COLO668 (cell line): Measurements from ENCODE around the gene TCP11.
"Not testable (repeated sequence)": the region's sequence is repeated elsewhere in the genome, so short reads cannot be mapped to it uniquely, and the experiment has no call there.

Experiments
- DNase-seq: peaks from one replicate; lab custom pipeline; 2025; ENCODE audit not compliant: unreplicated experiment; lab: John Stamatoyannopoulos, UW

Gene TCP11

DNA sequence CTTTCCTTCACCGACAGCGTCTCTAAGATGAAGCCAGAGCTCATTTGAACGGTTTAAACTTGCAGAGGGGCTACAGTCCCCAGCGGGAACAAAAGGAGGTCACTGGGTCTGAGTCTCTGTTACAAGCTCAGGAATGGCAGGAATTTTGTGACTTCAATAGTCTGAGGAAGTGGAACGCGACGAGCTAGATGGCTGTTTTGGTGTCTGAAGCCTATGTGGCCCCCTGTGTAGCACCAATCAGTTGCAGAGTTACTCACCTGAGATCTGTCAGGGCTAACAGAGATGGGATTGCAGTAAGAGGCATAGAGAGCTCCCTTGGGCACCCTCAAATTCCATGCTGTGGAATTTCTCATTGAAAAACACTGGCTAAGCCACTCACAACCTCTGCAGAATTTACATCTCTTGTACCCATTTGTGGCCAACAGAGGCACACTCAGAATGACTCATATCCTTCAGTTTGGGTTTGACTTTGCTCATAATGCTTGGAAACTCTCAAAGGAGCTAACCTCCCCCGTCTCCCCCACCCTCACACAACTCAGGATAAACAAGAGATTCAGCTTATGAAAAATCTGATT lies 7.1 kb upstream of the TCP11 start:
- no peak for DNase-seq

DNA sequence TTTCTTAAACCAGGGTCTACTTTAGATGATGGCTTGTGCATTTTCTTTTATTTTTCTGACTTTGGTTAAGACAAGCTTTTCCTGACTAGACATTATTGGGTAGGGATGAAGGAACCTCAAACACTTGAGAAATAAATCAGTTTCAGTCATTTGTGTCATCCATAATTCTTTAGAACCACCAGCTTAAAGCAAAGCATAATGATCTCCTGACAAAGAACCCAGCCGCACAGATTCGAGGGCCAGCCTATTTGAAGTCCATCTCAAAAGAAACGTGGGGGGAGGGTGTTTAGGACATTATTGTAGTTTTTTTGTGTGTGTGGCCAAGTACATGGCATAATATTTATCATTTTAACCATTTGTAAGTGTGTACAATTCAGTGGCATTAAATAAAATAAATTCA lies 6.3 kb upstream of the TCP11 start:
- no peak for DNase-seq

DNA sequence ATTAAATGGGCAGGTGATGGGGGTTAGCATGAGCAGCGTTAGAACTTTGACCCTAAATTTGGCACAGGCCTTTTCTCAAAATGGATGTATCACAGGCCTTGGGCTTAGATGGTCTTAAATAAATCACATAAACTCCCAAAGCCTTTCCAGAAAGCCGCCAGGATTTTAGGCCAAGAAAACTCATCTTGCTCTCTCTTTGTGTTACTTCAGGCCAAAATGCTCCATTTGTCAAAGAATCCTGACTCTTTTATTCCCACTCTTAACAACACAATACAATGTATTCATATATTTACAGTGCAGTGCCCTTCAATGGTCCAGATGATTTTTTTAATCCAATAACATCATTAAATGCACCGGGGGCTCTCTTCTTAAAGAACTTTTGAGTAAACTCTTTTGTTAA lies 5.9 kb upstream of the TCP11 start:
- DNase-seq: no peak

DNA sequence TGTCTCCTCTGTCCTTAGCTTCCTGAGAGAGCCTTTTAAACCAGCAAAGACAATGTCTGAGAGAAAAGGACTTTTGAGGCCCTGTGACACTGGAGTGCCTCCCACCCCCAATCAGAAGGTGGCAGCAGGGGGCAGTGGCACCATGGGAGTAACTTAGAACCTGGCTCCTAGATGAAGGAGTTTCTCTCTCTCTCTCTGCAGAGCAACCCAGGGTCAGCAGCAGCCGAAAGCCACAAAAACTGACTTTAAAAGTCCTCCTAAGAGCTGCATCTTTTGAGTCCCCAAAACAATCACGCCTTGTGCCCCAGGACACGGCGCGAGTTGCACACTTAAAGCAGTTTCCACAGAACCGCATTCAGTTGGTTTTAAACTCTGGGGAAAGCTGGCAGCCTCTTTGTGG lies 5.3 kb upstream of the TCP11 start:
- DNase-seq: peak; percentile 55

DNA sequence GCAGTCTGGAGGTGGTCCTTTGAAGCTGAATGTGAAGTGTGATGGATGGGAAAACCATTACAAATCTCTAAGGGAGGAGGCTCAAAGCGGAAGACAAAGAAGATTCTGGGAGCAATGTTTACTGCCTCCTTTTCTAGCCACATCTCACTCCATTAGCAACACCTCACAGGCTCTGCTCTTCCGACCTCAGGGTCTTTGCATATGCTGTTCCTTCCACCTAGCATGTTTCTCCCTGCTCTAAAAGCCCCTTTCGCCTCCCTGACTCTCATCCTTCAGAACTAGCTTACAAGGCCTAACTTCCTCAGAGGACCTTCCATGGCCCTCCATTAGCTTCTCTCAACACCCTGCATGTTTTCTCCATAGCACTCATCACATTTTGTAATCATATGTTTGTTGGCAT lies 4.6 kb upstream of the TCP11 start:
- DNase-seq: no peak

DNA sequence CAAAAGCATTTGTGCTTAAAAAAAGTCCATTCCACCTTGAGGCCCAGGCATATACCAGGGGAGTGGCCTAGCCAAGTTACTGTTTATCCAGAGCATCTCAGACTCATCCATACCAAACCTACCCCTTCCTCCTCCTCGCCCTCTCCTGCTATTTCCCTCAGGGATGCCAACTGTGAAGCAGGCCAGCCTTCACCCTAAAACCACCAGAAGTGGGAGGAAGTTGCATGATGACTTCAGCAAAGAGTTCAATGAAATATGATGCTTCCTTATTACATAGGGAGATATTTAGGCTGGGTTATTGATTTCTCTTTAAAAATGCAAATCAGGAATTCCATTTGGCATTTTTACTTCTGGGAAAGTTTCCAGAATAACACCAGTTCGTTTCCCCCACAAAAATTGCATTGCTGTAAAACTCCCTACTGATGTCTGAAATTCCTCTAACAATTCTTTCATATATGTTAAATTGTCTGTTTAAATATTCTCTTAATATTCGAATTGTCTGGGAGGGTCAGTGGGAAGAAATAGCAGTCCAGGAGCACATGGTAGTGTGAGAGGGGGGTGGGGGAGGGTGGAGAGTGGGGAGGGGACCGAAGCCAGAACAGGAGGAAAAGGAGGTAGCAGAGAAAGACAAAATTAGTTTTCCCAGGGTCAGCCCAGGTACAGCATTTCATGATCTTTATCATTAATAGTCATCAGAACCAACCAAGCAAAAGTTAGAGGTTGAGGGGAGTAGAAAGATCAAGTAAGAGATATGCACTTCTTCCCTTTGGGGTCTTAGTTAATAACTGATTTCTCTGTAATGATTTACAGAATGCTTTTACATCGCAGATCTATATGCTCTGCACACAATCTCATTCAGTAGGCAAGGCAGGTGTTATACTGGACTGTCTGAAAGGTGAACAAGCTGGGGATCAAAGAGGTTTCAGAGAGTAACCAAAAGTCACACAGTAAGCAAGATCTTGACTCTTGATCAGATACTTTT lies 1.7 kb upstream of the TCP11 start:
- DNase-seq: no peak

DNA sequence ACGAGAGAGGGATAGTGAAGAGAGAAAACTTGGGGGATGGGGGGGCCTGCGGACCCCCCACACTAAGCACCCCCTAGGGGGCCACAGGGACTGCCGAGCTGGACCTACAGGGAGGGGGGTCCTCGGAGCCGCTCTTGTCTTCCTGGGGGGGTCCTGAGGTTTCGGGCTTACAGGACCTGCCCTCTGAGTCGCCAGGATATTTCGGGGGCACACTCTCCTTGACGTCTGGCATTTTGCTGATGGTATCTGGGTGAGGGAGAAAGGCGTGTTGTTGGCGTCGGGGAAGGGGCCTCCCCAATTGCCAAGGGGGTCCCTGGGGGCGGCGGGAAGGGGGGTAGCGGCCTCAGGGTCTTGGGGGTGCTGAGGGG lies 516 bp downstream of the TCP11 start:
- DNase-seq: no peak

DNA sequence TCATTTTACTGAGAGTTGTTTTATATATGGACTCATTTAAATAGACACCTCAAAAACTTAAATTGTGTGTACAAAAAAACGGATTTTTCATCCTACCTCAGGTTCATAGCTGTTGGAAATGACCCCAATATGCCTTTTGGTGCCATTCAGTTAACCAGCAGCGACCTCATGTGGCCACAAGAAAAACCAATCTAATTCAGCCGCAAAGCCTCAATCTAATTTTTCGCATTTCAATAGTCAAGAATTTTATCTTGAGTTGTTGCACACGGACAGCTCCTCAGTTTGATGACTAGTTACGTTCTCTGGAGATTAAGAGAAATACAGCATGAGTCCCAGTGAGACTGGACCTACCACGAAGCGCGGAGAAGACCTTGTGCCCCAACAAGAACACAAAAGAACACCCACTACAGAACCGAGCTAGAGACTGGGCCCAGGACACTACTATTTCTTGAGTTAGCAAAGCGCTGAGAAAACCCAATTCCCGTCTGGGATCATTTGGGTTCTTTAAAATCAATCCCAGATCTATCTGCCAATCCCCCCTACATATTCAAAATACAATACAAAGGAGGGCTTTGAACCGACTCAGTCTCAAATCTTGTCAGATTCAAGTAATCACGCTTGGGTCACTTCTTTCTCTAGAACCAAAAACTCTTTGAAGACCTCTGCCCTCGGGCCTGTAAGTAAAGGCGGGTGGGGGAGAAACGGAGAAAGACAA lies 1.1 kb downstream of the TCP11 start:
- DNase-seq: peak; percentile 36

DNA sequence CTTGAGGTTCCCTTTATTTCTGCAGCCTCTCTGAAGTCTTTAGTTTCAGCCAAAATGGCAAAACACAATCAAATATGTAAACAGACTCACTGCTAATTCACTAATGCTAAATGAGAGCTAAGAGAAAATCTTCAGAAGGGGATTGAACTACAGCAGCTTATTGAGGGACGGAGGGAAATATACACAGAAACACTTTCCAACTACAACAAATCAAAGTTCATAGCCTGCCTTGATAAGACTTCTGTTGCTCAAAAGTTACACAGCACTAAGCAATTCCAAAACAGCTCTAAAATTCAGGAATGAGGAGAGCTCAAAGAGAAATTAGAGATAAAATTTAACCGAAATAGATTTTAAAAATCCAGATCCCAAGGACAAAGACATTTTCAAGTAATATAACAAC lies 1.7 kb downstream of the TCP11 start:
- DNase-seq: no peak

DNA sequence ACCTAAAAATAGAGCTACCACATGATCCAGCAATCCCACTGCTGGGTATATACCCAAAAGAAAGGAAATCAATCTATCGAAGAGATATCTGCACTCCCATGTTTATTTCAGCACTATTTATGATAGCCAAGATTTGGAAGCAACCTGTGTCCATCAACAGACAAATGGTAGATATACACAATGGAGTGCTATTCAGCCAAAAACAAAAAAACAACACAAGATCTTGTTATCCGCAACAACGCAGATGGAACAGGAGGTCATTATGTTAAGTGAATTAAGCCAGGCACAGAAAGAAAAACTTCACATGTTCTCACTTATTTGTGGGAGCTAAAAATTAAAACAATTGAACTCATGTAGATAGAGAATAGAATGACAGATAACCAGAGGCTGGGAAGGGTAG lies 2.9 kb downstream of the TCP11 start:
- not testable (repeated sequence) for DNase-seq

DNA sequence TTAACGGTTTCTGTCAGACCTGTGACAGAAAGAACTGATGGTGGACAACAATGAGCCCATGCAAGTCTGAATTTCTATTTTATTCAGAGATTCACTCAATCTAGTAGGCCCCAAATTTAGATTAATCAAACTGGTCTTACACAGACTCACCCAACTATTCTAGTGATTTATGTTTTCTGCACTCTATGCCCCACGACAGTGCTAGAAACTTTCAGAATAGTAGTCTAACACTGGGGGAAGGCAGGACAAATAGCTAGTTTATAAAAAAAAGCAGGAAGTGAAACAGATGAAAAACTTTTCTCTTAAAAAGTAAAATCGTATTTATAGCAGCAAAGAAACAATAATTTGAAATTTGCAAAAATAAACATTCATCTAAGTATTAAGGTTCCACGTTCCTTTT lies 5.0 kb downstream of the TCP11 start:
- no peak for DNase-seq

DNA sequence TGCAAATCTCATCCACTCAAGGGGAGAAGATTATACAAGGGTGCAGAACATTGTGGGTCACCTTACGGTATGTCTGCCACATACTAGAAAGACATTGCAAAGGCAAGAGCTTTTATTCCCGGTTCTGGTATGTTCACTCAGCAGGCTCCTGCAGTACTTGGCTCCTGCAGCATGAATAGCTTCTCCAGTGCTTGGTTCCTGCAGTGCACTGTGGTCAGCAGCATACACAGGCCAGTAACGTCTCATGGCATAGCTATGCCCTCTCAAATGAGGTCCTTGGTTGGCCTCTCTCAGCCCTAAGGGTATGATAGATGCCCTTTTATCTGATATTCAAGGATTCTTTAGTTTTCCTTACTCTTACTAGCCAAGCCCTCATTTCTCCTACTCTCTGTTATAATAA lies 12.6 kb downstream of the TCP11 start:
- DNase-seq: no peak

DNA sequence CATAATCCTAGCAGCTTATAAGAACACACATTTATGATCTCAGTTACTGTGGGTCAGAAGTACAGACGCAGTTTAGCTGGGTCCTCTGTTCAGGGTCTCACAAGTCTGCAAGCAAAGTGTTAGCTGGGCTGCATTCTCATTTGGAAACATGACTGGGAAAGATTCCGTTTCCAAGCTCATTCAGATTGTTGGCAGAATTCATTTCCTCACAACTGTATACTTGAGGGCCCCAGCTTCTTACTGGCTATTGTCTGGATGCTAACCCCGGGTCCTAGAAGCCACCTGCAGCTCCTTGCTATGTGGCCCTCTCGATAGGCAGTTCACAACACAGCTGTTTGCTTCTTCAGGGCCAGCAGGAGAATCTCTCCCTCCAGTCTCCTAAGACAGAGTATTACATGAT lies 13.1 kb downstream of the TCP11 start:
- DNase-seq: no peak

DNA sequence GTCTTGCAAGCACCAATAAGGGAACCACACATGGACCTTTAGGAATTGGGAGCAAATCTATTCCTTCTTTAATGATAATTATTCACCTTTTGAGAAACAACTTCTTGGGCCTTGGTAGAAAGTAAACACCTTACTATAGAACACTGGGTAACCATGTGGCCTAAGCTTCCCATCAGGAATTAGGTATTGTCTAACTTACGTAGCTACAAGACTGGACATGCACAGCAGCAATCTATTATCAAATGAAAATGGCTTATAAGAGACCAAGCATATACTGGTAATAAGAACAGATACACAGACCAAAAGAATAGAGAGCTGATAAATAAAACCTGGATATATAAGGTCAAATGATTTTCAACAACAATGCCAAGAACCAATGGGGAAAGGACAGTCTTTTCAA lies 16.8 kb downstream of the TCP11 start:
- no peak for DNase-seq

DNA sequence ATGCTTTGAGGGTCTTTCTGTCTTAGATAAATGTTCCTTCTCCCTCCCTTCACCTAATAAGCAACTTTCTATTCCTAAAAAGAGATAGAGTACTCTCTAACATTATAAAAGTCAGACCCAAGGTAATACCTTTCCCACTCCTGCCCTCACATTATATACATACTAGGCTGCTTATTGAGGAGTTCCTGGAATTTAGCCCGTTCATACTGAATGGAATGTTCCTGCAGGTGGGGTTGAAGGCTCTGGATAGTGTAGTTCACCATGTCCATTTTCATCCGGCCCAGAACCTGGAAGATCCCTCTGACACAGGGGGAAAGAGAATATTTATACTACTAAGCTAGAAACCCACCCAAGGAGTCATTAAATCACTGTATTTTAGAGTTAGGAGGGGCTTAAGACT lies 20.4 kb downstream of the TCP11 start:
- DNase-seq: no peak

DNA sequence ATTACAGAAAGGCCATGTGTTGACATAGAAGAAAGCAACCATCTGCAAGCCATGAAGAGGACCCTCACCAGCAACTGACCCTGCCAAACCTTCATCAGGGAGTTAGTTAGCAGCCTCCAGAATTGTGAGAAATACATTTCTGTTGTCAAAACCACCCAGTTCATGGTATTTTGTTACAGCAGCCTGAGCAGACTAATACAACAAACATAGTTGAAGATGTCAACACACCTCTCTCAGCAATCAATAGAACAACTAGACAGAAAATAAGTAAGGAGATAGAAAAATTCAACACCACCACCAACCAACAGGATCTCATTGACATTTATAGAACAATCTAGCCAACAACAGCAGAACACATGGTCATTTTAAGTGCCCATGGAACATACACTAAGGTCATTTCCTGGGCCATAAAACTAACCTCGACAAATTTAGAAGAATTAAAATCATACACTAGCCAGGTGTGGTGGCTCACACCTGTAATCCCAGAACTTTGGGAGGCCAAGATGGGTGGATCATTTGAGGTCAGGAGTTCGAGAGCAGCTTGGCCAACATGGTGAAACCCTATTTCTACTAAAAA lies 32.7 kb downstream of the TCP11 start:
- no peak for DNase-seq

DNA sequence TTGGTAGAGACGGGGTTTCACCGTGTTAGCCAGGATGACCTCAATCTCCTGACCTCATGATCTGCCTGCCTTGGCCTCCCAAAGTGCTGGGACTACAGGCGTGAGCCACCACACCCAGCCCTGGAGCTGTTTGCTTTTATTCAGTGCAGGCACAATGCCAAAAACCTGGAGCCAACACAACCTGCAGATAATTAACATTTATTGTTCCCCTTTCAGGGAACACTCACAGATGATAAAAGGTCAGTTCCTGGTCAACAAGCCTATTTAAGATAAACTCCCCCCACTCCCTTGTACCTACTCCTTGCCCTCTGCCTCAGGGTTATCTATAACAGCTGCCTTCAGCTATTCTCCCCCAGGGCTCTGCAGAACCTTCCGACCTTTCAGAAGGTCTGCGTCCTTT lies 33.4 kb downstream of the TCP11 start:
- peak; percentile 61 for DNase-seq

DNA sequence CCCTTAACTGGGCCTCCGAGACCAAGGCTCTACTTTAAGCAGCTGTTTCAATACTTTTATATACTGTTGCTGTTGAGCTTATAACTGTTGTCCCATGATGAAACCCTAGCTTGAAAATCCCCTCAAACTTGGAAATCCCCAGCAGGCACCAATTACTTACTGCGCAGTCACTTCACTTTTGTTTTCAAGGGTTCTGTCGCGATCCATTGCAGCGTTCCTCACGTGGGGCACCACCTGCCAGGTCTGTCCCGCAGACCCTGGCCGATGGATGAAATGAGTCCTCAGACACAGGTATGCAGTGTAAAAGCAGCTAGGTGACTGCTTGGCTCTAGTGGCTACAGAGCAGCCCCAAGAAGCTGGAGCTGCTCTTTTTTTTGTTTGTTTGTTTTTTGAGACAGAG lies 33.9 kb downstream of the TCP11 start:
- DNase-seq: peak; percentile 11

DNA sequence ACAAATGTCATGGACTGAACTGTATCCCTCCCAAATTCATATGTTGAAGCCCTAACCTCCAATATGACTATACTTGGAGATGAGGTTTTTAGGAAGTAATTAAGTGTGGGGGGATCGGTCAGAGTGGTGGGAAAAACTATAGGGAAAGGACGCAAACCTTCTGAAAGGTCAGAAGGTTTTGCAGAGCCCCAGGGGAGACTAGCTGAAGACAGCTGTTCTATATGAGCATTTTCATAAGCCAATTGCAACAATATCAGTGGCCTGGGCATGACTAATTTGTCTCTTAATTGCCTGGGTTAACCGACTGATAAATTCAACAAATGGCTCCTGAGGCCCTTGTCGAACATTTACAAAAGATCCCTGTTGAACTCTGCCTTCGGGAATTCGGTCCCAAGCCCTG lies 35.1 kb downstream of the TCP11 start:
- DNase-seq: not testable (repeated sequence)

DNA sequence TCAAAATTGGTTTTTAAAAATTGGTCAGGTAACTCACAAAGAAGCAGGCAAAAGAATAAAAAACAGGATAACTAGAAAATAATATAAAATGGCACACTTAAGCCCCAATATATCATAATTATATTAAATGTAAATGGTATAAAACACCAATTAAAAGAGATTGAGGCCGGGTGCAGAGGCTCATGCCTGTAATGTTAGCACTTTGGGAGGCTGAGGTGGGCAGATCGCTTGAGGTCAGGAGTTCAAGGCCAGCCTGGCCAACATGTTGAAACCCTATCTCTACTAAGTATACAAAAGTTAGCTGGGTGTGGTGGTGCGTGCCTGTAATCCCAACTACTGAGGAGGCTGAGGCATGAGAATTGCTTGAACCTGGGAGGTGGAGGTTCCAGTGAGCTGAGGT lies 36.1 kb downstream of the TCP11 start:
- DNase-seq: no peak

DNA sequence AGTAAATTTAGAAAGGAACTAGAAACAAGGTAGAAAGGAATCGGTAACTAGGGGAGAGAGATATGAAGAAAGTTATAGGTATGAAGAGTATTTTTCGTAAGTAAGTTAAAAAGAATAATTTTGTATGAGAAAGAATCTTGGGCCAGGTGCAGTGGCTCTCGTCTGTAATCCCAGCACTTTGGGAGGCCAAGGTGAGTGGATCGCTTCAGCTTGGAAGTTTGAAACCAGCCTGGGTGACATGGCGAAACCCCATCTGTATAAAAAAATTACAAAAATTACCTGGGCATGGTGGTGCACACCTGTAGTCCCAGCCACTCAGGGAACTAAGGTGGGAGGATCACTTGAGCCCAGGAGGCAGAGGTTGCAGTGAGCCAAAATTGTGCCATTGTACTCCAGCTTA lies 42.0 kb downstream of the TCP11 start:
- DNase-seq: no peak
